ENCODE results near the gene NUDT16L1.

The NUDT16L1 gene

DNA sequence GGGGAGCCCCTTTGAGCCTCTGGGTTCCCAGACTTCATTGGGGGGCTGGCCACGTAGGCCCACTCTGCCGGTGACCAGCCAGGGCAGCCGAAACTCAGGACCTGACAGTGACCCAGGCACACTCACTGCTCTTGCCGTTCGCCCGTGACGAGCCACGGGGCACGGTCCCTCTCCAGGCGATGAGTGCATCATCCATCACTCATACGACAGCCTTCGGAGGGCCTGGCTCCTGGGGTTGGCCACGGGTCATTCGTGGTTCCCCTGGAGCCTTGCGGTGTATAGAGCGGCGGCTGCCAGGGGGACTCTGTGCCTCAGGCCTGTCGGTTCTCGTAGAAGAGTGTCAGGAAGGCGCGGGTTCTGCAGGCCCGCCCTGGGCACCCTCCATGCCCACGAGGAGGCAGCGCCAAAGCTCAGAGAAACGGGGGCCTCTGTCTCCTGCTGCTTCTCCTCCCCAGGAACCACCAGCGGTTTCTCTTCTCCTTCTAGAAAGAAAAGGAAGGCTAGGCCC, 11.2 kb upstream of the NUDT16L1 start:
- H3K79me2 ChIP-seq (ENCODE audit: insufficient read depth, low read length) = no peaks in the 10 kb centered on the region
- no peak overlapping the region for H3K9ac ChIP-seq (ENCODE audit: low read depth, low read length, poor library complexity, severe bottlenecking)
- H3K36me3 ChIP-seq (ENCODE audit: insufficient read depth, low read length) = no peaks in the 10 kb centered on the region
- no peak overlapping the region for H2AFZ ChIP-seq (ENCODE audit: low read length)
- no peaks in the 10 kb centered on the region for H3K9me2 ChIP-seq (replicated peaks; ENCODE audit: low read depth, low read length)
- H3K9me3 ChIP-seq (ENCODE audit: insufficient read depth, low read depth, low read length) = no peaks in the 10 kb centered on the region
- H3K4me2 ChIP-seq (ENCODE audit: low read depth, low read length, poor library complexity, severe bottlenecking) = no peak overlapping the region
- H3K4me1 ChIP-seq (ENCODE audit: insufficient read depth, low read length, poor library complexity, severe bottlenecking) = no peaks in the 10 kb centered on the region
- no peaks in the 10 kb centered on the region for H3K27me3 ChIP-seq (ENCODE audit: insufficient read depth, low read length, poor library complexity, severe bottlenecking)
- H3F3A ChIP-seq (ENCODE audit: low read depth) = no peaks in the 10 kb centered on the region
- H3K4me3 ChIP-seq (ENCODE audit: low read length, poor library complexity, severe bottlenecking) = no peak overlapping the region
- H4K20me1 ChIP-seq (ENCODE audit: insufficient read depth, low read length, poor library complexity, severe bottlenecking) = no peaks in the 10 kb centered on the region
- no peak for TF ChIP-seq CTCF (conservative IDR thresholded peaks at IDR 0.05; ENCODE audit: low read length)
- TF ChIP-seq EZH2phosphoT487 (IDR thresholded peaks at IDR 0.05; ENCODE audit: borderline replicate concordance) = no peak

DNA sequence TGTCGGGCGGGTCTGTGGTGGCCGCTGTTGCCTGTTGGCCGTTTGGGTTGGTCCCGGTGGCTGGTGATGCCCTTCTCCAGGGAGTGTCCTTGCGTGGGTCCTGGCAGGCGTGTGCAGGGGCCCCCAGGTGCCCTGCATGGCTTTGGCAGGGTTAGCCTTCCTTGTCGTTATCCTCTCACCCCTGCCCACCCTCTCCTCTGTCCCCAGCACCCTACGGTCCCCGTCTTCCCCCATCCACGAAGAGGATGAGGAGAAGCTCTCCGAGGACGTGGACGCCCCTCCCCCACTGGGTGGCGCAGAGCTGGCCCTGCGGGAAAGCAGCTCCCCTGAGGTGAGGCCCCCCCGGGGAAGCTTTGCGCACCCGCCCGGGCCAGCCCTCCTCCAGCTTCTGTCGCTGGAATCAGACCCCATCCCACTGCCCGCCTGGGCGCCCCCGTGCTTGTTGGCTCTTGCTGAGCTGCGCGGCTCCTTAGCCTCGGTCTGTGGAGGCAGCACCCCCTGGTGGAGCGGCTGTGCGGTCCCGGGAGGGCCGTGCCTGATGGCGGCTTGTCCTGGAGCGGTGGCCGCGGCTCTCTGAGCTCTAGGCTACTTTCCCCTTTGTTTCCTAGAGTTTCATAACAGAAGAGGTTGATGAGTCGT, 10.6 kb upstream of the NUDT16L1 start:
- H3K9me2 ChIP-seq (replicated peaks; ENCODE audit: low read depth, low read length) = no peaks in the 10 kb centered on the region
- H3K27me3 ChIP-seq (ENCODE audit: insufficient read depth, low read length, poor library complexity, severe bottlenecking) = no peaks in the 10 kb centered on the region
- no peak overlapping the region for H3K4me2 ChIP-seq (ENCODE audit: low read depth, low read length, poor library complexity, severe bottlenecking)
- no peaks in the 10 kb centered on the region for H3F3A ChIP-seq (ENCODE audit: low read depth)
- no peak overlapping the region for H3K4me3 ChIP-seq (ENCODE audit: low read length, poor library complexity, severe bottlenecking)
- H3K36me3 ChIP-seq (ENCODE audit: insufficient read depth, low read length) = no peaks in the 10 kb centered on the region
- no peaks in the 10 kb centered on the region for H3K9me3 ChIP-seq (ENCODE audit: insufficient read depth, low read depth, low read length)
- H3K4me1 ChIP-seq (ENCODE audit: insufficient read depth, low read length, poor library complexity, severe bottlenecking) = no peaks in the 10 kb centered on the region
- H4K20me1 ChIP-seq (ENCODE audit: insufficient read depth, low read length, poor library complexity, severe bottlenecking) = no peaks in the 10 kb centered on the region
- H3K9ac ChIP-seq (ENCODE audit: low read depth, low read length, poor library complexity, severe bottlenecking) = no peak overlapping the region
- TF ChIP-seq EZH2phosphoT487 (IDR thresholded peaks at IDR 0.05; ENCODE audit: borderline replicate concordance) = no peak
- 0 out of 2 replicates have a peak, but pooled peaks have one; percentile 27 for TF ChIP-seq CTCF (conservative IDR thresholded peaks at IDR 0.05; ENCODE audit: low read length)
- no peak overlapping the region for H2AFZ ChIP-seq (ENCODE audit: low read length)
- H3K79me2 ChIP-seq (ENCODE audit: insufficient read depth, low read length) = no peaks in the 10 kb centered on the region

- Histone ChIP-seq H2AFZ (ENCODE audit: low read length) (no peak overlapping the region), H3K9ac (ENCODE audit: low read depth, low read length, poor library complexity, severe bottlenecking) (no peak overlapping the region), H3K4me3 (ENCODE audit: low read length, poor library complexity, severe bottlenecking) (no peak overlapping the region), H3K9me3 (ENCODE audit: insufficient read depth, low read depth, low read length) (no peaks in the 10 kb centered on the region), H4K20me1 (ENCODE audit: insufficient read depth, low read length, poor library complexity, severe bottlenecking) (no peaks in the 10 kb centered on the region), H3K4me1 (ENCODE audit: insufficient read depth, low read length, poor library complexity, severe bottlenecking) (no peaks in the 10 kb centered on the region), H3K4me2 (ENCODE audit: low read depth, low read length, poor library complexity, severe bottlenecking) (no peak overlapping the region), H3K79me2 (ENCODE audit: insufficient read depth, low read length) (no peaks in the 10 kb centered on the region), H3K9me2 (replicated peaks; ENCODE audit: low read depth, low read length) (no peaks in the 10 kb centered on the region), H3K27me3 (ENCODE audit: insufficient read depth, low read length, poor library complexity, severe bottlenecking) (no peaks in the 10 kb centered on the region), H3F3A (ENCODE audit: low read depth) (no peaks in the 10 kb centered on the region), H3K36me3 (ENCODE audit: insufficient read depth, low read length) (no peaks in the 10 kb centered on the region)
- TF ChIP-seq EZH2phosphoT487 (IDR thresholded peaks at IDR 0.05; ENCODE audit: borderline replicate concordance) = no peak
- TF ChIP-seq CTCF (conservative IDR thresholded peaks at IDR 0.05; ENCODE audit: low read length) = no peak
Measured at GRCh38 chr16:4683255-4684057, 9.9 kb upstream of the NUDT16L1 start.
